ENCODE data around the gene M1AP. TPM values are rescaled to one million over a fixed set of nuclear protein-coding genes. Genes with fewer than 3 reads are reported as not detected.

M1AP gene
- total and polyA plus RNA-seq, 4 donors: 0.77 to 1.2 (median 0.88) TPM

DNA sequence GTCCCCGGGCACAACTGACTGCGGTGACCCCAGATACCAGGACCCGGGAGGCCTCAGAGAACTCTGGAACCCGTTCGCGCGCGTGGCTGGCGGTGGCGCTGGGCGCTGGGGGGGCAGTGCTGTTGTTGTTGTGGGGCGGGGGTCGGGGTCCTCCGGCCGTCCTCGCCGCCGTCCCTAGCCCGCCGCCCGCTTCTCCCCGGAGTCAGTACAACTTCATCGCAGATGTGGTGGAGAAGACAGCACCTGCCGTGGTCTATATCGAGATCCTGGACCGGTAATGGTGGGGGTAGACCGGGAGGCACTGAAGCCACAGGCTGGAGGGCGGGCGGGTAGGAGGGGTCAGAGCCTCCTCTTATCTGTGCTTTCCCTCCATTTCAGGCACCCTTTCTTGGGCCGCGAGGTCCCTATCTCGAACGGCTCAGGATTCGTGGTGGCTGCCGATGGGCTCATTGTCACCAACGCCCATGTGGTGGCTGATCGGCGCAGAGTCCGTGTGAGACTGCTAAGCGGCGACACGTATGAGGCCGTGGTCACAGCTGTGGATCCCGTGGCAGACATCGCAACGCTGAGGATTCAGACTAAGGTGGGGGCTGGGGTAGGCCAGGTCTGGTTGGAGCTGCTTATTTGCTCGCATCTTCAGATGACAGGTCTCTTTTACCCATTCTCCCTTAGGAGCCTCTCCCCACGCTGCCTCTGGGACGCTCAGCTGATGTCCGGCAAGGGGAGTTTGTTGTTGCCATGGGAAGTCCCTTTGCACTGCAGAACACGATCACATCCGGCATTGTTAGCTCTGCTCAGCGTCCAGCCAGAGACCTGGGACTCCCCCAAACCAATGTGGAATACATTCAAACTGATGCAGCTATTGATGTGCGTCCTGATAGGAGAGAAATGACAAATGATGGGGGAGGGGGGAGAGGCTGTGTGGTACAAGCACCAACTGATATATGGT, 117.6 kb downstream of the M1AP start:
- 3 to 4% methylated on average over 50 to 54 of the region's 54 CpGs for WGBS, 2 donors
- TF ChIP-seq, protein P1, sequence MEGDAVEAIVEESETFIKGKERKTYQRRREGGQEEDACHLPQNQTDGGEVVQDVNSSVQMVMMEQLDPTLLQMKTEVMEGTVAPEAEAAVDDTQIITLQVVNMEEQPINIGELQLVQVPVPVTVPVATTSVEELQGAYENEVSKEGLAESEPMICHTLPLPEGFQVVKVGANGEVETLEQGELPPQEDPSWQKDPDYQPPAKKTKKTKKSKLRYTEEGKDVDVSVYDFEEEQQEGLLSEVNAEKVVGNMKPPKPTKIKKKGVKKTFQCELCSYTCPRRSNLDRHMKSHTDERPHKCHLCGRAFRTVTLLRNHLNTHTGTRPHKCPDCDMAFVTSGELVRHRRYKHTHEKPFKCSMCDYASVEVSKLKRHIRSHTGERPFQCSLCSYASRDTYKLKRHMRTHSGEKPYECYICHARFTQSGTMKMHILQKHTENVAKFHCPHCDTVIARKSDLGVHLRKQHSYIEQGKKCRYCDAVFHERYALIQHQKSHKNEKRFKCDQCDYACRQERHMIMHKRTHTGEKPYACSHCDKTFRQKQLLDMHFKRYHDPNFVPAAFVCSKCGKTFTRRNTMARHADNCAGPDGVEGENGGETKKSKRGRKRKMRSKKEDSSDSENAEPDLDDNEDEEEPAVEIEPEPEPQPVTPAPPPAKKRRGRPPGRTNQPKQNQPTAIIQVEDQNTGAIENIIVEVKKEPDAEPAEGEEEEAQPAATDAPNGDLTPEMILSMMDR (IDR thresholded peaks at IDR 0.05; ENCODE audit: control extremely low read depth, extremely low read depth): no peak
- no peak for ATAC-seq (ENCODE audit: insufficient read depth, low FRiP score)
- Histone ChIP-seq H3K4me1 (ENCODE audit: control insufficient read depth in 5 of 5, insufficient read depth in 5 of 5, low read length in 5 of 5) (peaks cover 8 to 23% (median 11%) of the 10 kb centered on the region in 5 donors), H3K27me3 (ENCODE audit: control insufficient read depth in 3 of 3, insufficient read depth in 3 of 3, low read length in 2 of 3) (no peaks in the 10 kb centered on the region), H3K27ac (ENCODE audit: low read depth in 1 of 2, low read length in 1 of 2) (peak overlapping the region; percentile 67 to 81), H3K4me3 (peak overlapping the region; percentile 69), H3K9ac (ENCODE audit: insufficient read depth in 1 of 2, low read length in 2 of 2) (peak overlapping the region in 1 of 2 donors; percentile 62), H3K36me3 (ENCODE audit: control insufficient read depth in 4 of 4, insufficient read depth in 4 of 4, low read length in 4 of 4) (peaks cover 14 to 44% (median 34%) of the 10 kb centered on the region in 4 donors), H3K9me3 (ENCODE audit: control insufficient read depth in 4 of 4, insufficient read depth in 3 of 4, low read length in 3 of 4) (no peaks in the 10 kb centered on the region)
- peak; percentile 43 to 61 (median 56) for DNase-seq

DNA sequence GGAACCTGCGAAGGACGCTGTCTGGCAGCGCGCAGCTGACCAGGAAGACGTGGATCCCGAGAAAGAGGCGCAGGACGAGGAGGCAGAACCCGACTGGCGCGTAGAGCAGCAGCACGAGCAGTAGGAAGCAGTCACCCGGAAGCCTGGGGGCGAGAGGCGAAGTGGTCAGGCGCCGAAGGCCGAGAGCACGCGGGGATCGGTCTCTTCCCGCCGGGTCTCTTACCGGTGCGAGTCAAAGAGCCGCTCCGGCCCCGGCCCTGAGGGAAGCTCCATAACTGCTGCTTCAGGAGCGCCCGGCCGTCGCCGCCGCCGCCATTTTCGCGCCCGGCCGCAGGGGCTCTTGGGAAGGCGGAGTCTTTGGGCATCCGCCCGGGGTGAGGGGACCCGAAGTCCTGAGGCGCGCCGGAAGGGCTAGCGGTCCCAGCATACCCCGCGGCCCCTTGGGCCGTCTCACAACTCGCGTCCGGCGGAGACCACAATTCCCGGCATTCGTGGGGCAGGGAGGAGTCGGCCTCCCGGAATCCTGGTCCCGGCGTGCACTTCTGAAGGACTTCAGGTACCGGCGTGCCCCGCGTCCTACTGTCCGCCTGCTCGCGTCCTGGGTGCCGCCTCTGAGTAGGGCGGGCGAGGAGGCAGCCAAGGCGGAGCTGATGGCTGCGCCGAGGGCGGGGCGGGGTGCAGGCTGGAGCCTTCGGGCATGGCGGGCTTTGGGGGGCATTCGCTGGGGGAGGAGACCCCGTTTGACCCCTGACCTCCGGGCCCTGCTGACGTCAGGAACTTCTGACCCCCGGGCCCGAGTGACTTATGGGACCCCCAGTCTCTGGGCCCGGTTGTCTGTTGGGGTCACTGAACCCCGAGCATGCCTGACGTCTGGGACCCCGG, 118.5 kb downstream of the M1AP start, which contains the start of the genes AUP1 and HTRA2:
Gene AUP1, minus strand, starts transcription at position 350 of the 882 bp plus-strand sequence. Its CDS starts 77 bp downstream, at position 273.
Gene HTRA2, plus strand, starts transcription at position 577 of the 882 bp plus-strand sequence. Its CDS starts 74 bp downstream, at position 651.
- WGBS, 2 donors: 0% methylated on average over 72 to 87 of the region's 87 CpGs
- peak within 1 kb of the TSS; percentile 84 to 90 for H3K9ac ChIP-seq (ENCODE audit: insufficient read depth in 1 of 2, low read length in 2 of 2)
- peak within 1 kb of the TSS; percentile 99 for H3K4me3 ChIP-seq
- peaks cover 8 to 23% (median 11%) of the 10 kb centered on the region in 5 donors for H3K4me1 ChIP-seq (ENCODE audit: control insufficient read depth in 5 of 5, insufficient read depth in 5 of 5, low read length in 5 of 5)
- TF ChIP-seq, protein P1 (IDR thresholded peaks at IDR 0.05; ENCODE audit: control extremely low read depth, extremely low read depth): no peak
- no peaks in the 10 kb centered on the region for H3K27me3 ChIP-seq (ENCODE audit: control insufficient read depth in 3 of 3, insufficient read depth in 3 of 3, low read length in 2 of 3)
- ATAC-seq (ENCODE audit: insufficient read depth, low FRiP score) (peak; percentile 97), DNase-seq (peak; percentile 99)
- H3K36me3 ChIP-seq (ENCODE audit: control insufficient read depth in 4 of 4, insufficient read depth in 4 of 4, low read length in 4 of 4): peaks cover 14 to 44% (median 35%) of the 10 kb centered on the region in 4 donors
- no peaks in the 10 kb centered on the region for H3K9me3 ChIP-seq (ENCODE audit: control insufficient read depth in 4 of 4, insufficient read depth in 3 of 4, low read length in 3 of 4)
- H3K27ac ChIP-seq (ENCODE audit: low read depth in 1 of 2, low read length in 1 of 2): peak within 1 kb of the TSS; percentile 87 to 97

DNA sequence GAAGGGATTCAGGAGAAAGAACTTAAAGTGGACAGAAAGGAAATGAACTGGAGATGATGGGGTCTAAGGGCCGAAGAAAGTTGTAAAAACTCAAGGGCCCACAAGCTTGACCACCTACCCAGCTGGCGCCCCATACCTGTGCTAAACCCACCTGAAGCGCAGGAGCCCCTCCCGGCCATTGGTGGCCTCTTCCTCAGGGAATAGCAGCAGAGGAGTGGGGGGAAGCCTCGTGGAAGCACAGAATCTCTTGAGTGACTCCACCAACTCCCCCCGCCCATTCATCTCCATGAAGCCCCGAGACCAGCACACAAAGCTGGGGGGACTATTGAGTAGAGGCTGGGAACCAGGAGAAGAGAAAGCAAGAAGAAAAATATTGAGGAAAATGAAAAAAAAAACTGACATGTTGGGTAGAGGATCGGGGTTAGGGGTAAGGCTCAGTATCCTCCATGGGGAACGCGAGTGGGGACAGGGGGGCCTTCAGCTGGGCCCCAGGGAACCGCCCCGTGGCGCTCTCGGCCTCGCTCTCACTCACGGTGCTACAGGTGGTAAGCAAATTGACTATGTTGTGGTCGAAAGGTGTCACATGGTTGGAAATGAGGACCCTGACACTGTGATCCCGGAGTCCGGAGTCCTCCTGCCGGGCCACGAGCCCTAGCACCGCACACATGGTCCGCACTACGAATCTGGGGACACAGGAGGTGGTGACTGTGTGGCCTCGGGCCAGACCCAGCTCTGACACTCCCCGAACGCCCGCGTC, 119.4 kb downstream of the M1AP start:
- H3K4me3 ChIP-seq: peak overlapping the region; percentile 99
- H3K4me1 ChIP-seq (ENCODE audit: control insufficient read depth in 5 of 5, insufficient read depth in 5 of 5, low read length in 5 of 5): peaks cover 8 to 23% (median 11%) of the 10 kb centered on the region in 5 donors
- WGBS, 2 donors: 17% methylated on average over 29 of the region's 29 CpGs
- peak overlapping the region; percentile 87 to 97 for H3K27ac ChIP-seq (ENCODE audit: low read depth in 1 of 2, low read length in 1 of 2)
- H3K9me3 ChIP-seq (ENCODE audit: control insufficient read depth in 4 of 4, insufficient read depth in 3 of 4, low read length in 3 of 4): no peaks in the 10 kb centered on the region
- TF ChIP-seq, protein P1 (IDR thresholded peaks at IDR 0.05; ENCODE audit: control extremely low read depth, extremely low read depth): no peak
- no peaks in the 10 kb centered on the region for H3K27me3 ChIP-seq (ENCODE audit: control insufficient read depth in 3 of 3, insufficient read depth in 3 of 3, low read length in 2 of 3)
- peaks cover 14 to 40% (median 35%) of the 10 kb centered on the region in 4 donors for H3K36me3 ChIP-seq (ENCODE audit: control insufficient read depth in 4 of 4, insufficient read depth in 4 of 4, low read length in 4 of 4)
- H3K9ac ChIP-seq (ENCODE audit: insufficient read depth in 1 of 2, low read length in 2 of 2): peak overlapping the region; percentile 84 to 90
- DNase-seq: no peak
- ATAC-seq (ENCODE audit: insufficient read depth, low FRiP score): no peak

Measured in lung (tissue), 12 donors.